GM21390 (cell line): ENCODE results near the gene NPAS2.

Experiments
- ATAC-seq: cut with Tn5 transposase; IDR thresholded peaks from one replicate; pipeline ENCODE4 v1.9.1; 2021; ENCODE audit not compliant: unreplicated experiment

The NPAS2 gene

DNA sequence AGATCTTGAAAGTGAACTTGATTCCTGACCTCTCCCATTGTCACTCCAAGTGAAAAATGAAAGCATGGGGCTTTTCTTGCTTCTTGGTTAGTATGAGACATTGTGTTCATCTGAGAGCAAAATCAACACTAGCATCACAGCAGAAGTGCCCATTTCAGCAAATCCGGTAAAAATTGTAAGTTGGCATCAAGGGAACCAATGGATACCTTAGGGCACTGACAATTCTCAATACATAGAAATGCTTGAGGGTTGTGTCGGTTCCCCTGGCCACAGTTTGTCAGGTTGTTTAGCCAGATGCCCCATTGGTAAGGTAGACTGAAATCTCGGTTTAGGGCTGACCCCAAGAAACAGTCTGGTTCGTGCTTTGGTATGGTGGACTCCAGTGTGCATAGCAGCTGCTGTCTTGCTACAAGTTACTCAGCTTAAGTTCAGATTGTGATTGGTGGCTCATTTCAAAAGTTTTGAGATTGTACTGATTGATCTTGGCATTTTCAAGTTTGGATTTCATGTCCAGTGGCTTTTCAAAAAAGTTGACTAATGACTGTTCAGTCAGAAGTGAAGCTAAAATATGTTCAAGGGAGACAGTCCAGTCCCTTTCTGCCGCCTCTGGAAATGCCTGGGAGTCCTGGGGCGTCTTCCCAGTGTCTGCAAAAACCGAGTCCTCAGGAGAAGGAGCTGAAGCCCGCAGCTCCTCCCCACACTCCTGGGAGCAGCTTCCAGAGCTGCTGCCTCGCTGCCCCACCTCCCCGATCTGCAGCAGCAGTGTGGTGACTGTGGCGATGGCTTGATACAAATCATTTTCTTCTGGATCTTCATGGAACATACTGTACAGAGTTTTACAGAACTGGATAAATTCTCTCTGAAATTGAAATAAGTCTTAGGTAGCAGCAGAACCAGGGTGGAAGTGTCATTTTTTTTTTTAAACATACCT, 187.7 kb downstream of the NPAS2 start:
- ATAC-seq: no peak

DNA sequence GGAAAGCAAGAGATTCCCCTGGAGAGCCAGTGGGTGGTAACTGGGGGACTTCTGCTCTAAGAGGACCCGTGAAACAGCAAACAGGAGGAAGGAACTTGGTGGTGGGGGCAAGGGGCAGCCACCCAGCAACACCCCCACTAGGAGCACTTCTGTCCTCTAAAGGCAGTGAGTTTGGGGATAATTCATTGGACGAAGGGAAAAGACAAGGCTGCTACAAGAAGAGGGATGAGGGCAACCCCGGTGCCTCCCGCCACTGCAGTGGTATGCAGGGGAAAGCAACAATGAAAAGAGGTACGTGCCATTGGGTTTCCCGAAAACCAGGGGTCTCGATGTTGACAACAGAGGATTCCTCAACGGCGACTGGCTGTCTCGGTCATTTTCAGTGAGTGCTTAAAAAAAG, 191.2 kb downstream of the NPAS2 start:
- no peak for ATAC-seq

DNA sequence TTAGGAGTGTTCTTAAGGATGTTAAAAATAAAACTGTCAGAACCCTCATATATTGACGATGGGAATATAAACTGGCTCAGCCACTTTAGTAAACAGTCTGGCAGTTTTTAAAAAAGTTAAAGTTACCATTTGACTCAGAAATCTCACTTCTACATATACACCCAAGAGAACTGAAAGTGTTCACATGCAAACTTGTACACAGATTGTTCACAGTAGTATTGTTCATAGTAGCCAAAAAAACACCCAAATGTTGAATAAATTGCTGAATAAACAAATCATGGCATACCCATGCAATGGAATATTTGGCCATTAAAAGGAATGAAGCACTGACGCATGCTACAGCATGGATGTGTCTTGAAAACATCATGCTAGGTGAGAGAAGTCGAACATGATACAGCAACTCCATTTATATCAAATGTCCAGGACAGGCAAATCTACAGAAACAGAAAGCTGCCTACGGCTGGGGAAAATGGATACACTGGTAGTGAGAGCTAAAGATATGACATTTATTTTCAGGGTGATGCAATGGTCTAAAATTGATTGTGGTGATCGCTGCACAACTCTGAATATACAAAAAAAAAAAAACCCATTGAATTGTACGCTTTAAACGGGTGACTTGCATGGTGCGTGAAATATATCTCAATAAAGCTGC, 192.2 kb downstream of the NPAS2 start:
- ATAC-seq: peak; percentile 90

DNA sequence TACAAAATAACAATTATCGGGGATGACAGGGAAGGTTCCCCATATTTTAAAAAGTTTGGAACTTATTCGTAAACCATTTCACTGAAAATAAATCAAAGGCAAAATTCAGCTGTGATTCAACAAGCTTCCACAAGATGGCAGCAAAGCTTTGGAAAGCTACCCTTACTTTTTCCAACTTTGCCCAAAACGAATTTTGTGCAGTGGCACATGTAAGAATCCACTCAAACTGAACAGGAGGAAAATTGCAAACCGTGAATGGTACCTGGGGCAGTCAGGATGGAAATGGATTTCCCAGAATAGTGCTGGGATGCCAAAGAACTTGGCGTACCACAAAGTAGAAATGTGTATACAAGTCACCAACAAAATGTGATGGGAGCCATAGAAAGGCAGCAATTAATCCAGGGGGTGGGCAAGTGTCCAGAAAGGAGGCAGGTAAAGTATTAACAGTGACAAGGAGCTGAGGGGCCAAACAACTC, 192.8 kb downstream of the NPAS2 start:
- ATAC-seq: no peak

DNA sequence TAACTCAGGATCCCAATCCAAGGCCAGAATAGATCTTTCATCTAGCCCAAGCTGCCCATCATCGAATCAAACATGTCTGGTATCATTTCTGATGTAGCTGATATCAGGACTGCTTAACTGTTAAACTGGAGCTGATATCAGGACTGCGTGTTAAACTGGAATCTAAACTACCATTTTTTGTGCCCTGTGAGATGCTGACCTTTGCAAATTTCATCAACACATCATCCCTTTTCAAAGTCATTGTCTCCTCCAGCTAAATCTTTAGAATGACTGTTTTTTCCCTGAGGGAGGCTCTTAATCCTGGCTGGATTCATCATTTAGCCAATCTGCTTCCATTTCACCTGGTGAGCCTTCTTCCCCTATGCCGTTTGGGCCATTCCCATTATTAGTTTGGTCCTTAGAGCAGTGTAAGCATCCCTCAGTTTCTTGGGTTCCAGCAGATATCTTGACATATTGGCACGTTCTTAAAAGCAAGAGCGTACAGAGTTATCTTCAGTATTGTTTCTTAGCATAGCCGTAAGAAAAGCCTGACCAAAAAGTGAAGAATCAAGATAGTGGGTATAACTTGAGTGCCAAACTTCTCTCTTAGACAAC, 194.4 kb downstream of the NPAS2 start:
- ATAC-seq: no peak

DNA sequence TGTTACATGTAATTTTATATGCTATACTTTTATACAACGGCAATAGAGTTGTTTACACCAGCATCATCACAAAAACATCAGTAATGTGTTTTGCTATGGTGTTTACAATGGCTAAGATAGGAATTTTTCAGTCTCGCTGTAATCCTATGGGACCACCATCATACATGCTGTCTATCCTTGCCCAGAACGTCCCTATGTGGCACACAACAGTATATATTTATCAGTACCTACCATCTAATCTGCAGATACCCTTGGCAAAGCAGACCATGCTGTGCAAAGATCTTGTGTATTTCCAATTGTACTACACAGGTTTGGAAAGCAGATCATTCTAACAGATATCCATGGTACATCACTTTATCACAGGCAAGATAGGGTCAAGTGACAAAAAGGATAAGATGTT, 197.4 kb downstream of the NPAS2 start:
- ATAC-seq: no peak

DNA sequence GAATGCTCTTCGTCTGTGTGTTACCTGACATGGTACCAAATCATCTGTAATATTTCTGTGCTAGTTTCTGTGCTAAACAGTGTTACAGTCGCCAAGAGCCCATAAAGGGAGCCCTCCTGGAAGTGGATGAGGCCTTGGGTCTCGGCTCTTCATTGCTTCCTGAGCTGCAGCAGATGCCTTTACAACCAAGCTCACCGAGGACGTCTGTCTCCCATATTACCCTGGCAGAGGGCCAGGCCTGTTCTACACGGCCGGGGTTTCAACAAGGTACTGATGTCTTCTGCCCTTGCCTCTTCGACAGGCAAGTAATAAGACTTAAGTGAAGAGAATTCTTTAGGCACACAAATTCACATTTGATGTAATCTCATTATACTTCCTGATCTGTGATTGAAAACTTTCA, 199.0 kb downstream of the NPAS2 start:
- ATAC-seq: no peak

DNA sequence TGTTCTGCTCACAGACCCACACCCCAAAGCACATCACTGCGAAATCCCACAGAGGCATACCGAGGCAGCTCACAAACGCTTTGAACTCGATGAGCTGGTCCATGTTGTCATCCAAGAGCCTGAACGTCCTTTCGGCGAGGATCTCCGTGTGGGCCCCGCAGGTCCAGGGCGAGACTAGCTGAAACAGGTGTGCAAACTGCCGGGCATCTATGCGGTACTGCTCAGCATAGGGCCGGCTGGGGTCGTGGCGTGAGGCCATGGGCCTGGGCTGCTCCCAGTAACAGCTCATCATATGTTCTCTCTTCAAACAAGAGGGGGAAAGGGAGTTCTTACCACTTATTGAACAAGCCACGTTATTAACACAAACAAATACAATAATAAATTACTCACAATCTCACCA, 202.3 kb downstream of the NPAS2 start:
- ATAC-seq: no peak

DNA sequence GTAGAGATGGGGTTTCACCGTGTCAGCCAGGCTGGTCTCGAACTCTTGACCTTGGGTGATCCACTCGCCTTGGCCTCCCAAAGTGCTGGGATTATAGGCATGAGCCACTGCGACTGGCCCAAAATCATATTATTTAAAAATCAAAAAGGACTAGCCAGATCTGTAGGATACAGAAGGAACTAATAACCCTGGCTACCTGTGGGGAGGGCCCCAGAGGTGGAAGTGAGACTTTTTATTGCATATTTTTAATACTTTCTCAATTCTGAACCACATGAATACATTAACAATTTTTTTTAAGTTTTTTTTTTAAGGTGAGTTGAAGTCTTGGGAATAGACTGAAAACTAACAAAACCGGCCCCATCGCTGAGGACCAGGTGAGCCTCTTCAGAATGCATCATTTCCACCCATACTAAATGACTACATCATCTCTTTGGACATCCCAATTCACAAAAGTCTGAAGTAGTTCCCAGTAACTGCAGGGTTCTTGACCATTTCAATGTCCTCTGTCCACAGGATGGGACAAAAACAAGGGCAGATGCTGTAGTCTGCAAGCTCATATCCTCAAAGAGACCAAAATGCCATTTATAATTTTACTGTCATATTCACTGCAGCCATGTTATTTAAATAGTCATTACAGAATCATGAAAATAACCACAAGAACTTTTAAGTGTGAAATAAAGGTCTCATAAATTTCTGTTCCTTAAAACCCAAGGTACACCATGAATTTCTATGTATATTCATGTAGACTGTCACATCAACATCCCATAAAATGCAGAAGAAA, 203.6 kb downstream of the NPAS2 start:
- ATAC-seq: no peak

DNA sequence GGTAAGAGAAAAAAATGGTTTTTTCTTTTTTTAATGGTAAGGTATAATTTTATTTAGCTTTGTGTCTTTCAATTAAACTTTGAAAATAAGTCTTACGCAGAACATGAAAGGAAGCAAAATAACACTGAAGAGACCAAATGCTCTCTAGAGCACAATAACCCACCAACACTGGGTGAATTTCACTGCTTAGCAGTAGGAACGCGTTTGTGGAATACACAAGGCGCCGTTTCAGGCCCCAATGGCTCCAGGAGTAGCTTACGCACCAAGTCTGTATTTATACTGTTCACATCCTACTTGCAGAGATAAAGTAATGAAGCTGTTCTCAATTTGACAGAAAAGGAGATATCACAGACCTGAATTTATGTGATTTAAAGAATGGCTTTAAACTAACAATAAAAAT, 205.6 kb downstream of the NPAS2 start:
- no peak for ATAC-seq

DNA sequence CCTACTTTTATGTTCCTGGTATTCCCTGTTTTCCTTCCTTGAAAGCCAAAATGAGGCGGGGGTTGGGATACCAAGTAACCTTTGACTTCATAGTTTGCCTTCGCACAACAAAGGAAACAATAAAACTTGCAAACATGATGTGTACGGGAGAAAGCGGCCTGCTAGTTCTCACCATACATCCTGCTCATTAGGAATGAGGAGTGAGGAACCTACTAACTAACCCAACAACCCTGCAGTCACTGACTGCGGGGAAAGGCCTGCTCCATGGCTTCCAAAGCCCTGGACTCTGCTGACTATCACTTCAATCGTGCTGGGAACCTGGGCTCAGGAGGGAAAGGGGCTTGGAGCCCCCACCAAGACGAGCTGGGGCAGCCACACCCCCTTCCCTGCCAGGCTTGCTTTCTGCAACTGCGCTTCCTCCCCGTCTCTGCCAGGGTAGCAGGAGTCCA, 206.3 kb downstream of the NPAS2 start:
- ATAC-seq: no peak

DNA sequence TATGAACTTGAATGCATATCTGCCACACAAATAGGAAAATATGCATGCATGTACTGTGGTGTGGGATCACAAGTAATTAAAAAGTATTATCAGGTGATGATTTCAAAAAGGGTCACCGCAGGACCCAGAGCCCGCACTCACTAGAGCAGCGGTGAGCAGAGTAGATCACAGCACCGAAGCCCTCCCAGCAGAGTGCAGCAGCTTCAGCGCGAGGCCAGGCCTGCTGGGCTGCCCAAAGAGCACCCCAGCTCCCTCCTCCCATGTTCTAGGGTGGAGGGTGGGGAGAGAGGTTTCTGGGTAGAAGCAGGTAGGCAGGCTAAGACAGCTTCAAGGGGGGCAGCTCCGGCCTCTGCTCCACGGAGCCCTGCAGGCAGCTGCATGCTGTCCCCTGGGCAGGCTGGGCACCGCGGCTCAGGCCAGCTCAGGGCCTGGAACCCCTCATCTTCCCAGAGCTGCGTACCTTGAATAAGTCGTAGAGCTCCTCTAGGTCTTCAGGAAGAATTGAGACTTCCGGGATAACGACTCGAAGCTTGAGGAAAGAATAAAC, 207.1 kb downstream of the NPAS2 start:
- no peak for ATAC-seq

DNA sequence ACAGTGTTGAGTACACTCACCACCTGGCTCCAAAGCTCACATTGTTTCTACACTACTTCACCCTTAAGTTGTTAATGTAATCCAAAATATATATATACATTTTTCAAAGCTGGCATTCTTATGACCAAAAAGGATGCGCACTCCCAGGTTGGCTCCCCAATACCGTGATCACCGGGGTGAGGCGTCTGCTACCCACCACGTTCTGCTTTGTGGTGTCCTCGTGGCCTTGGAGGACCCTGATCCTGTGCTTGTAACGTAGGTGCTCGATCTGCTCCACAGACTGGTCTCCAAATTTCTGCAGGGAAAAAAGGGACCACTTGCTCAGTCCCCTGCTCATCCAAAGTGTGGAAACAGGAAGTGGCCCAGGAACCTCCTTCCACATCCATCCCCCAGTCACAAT, 207.9 kb downstream of the NPAS2 start:
- ATAC-seq: no peak

DNA sequence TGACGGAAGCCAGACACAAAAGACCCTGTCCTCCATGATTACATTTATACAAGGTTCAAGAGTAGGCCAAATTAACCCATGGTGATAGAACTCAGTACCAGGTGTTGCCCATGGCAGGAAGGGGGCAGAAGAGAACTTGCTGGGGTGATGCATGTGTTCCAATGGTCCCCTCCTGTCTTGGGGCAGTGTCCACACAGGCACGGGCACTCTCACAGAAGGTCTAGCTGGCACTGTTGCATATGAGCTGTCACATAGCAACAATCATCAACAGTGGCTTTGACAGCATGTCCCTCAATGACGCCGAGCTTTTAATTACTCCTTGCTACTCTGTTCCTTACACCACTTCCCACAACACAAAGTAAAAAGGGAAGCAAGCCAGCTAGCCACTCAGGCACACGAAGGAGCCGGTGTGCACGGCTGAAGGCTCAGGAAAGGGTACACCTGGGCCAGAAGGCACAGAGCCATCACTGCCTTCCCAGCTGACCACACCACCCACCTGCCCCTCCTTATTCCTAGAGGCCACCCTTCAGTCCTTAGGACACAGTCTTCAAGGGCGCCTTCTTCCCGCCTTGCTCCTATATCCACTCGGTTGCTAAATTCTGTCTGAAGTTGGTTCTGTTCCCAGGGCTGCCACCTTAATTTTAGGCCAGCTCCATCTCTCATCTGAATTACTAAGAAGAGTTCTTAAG, 211.1 kb downstream of the NPAS2 start:
- no peak for ATAC-seq

DNA sequence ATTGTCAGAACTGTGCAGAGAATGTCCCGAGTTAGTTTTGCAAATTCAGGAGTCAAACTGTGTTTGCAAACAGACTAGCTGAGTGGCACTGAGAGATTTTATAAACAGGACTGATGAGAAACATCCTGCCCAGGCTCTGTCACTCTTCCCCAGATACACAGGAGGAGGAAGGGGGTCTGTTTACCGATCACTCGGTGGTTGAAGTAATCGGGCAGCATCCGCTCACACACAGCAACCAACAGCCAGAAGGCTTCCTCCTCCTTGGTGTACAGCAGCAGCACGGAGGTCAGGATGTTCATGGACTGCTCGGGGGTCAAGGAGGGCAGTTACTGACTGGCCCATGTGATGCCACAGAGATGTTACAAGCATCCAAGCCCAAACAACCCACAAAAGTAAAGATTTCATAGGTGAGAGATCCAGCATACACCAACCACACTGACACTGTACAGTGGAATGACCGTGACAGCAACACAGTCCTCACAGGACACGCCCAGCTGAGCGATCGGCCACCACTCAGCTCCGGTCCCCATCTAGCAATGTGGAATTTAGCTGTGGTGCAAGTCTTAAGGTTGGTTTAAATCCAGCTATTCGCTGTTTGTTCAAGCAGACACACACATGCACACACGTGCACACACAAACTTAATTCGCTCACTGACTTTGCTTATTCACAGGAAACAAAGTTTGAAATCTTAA, 212.3 kb downstream of the NPAS2 start:
- no peak for ATAC-seq

DNA sequence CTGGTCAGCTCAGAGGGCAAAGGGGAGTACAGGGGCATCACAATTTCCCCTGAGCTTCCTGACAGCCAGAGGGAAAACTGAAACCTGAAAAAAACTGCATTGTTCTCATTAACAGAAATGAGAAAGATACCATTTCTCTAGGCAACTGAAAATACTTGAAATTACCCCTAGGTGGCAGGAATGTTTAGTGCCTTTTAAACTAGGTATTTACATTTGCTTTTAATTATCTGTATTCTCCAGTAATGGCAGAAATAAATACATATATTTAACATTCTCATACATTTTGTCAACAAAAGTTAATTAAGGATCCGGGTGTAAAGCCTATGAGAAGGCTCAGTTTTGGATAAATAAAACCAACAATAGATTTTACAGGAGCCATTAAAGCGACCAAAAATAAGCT, 216.6 kb downstream of the NPAS2 start:
- no peak for ATAC-seq

DNA sequence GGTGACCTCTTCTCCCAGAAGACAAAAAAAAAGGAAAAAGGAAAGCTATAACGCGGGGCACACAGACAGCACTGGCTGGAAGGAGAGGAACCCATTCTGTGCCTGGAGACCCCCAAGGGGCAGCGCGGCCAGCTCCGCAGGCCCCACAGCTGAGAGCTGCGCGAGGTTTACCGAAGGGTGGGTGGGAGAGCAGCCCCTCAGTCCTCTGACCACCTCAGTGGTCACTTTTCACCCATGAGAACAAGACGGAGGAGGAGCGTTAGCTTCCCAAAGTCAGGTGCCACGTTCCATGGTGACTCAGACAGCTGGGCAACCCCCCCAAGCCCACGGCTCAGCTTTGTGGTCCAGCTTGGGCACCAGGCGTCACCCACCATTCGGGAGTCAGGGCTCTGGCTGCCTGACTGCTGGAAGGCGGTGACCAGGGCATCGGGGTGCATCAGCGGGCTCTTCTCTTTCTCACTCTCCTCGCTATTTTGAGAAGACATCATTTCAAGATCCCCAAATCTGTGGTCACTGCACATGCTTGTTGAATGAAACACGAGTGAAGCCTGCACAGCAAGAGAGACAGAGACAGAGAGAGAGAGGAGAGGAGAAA, 217.3 kb downstream of the NPAS2 start:
- no peak for ATAC-seq

DNA sequence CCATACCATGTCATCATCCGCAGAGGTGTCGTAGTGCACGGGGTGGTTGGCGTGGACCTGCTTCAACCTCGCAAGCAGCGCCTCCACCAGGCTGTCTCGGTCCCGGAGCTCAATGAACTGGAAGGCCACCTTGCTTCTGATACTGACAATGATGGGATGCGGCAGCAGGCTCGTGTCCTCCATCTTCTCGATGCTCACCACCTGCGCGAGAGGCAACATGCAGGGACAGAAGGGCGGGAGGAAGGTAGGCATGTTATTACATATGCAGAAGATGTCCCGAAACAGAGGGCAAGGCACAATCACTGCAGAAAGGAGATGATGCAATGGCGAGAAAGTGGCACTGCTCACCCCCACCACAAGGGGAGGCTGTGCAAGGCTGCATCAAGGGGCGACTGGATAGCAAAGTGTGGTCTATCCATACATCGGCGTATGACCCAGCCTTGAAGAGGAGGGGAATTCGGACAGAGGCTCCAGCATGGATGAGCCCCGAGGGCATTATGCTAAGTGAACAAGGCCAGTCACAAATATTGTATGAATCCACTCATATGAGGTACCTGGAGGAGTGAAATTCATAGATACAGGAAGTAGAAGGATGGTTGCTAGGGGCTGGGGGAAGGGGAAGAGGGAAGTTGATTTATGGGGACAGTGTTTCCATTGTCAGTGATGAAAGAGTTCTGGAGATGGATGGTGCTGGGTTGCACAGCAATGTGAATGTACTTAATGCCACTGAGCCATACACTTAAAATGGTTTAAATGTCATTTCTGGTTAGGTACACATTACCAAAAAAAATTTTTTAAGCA, 218.7 kb downstream of the NPAS2 start:
- ATAC-seq: no peak
